ENCODE data around the gene SPG11. TPM values are rescaled to one million over a fixed set of nuclear protein-coding genes. Genes with fewer than 3 reads are reported as not detected.
A peak's percentile ranks its signal among the peaks of the same experiment; 100 is the strongest.
"Not testable (repeated sequence)": the region's sequence is repeated elsewhere in the genome, so short reads cannot be mapped to it uniquely, and the experiment has no call there.

Gene SPG11
- total and polyA plus RNA-seq, 5 donors from 2014 or later = 21.6 to 71.5 (median 26.8) TPM

GRCh38 chr15:44641651-44642050 is 21.8 kb downstream of the SPG11 start:
- Mint-ChIP-seq H3K4me1 (peaks cover 30 to 43% (median 35%) of the 10 kb centered on the region in 4 donors), H3K4me3 (peak overlapping the region in 2 of 4 donors; percentile 51 to 56), H3K9me3 (peaks cover 0 to 7% (median 1%) of the 10 kb centered on the region in 7 donors), H3K27ac (peak overlapping the region in 2 of 3 donors; percentile 3 to 57), H3K36me3 (peaks cover 43% of the 10 kb centered on the region), H3K27me3 (no peaks in the 10 kb centered on the region)
- no peak overlapping the region for H3K4me3 ChIP-seq (ENCODE audit: low read depth, low read length)
- H3K4me1 ChIP-seq (ENCODE audit: control insufficient read depth, insufficient read depth, low read length, poor library complexity, severe bottlenecking) = no peaks in the 10 kb centered on the region
- ATAC-seq (ENCODE audit: low read depth in 2 of 2) = no peak
- no peaks in the 10 kb centered on the region for H3K9me3 ChIP-seq (ENCODE audit: control insufficient read depth in 2 of 2, low read length in 2 of 2)
- H3K27ac ChIP-seq (ENCODE audit: insufficient read depth, low read length, poor library complexity, severe bottlenecking) = no peak overlapping the region
- no peaks in the 10 kb centered on the region for H3K27me3 ChIP-seq (ENCODE audit: control insufficient read depth, insufficient read depth, low read length)
- H3K36me3 ChIP-seq (ENCODE audit: control insufficient read depth, insufficient read depth, low read length) = peaks cover 35% of the 10 kb centered on the region
- DNase-seq = no peak

GRCh38 chr15:44636976-44637375 is 26.5 kb downstream of the SPG11 start:
- Histone ChIP-seq H3K27ac (ENCODE audit: insufficient read depth, low read length, poor library complexity, severe bottlenecking) (no peak overlapping the region), H3K27me3 (ENCODE audit: control insufficient read depth, insufficient read depth, low read length) (no peaks in the 10 kb centered on the region), H3K4me1 (ENCODE audit: control insufficient read depth, insufficient read depth, low read length, poor library complexity, severe bottlenecking) (no peaks in the 10 kb centered on the region), H3K4me3 (ENCODE audit: low read depth, low read length) (no peak overlapping the region), H3K36me3 (ENCODE audit: control insufficient read depth, insufficient read depth, low read length) (peaks cover 44% of the 10 kb centered on the region), H3K9me3 (ENCODE audit: control insufficient read depth in 2 of 2, low read length in 2 of 2) (no peaks in the 10 kb centered on the region)
- Mint-ChIP-seq H3K36me3 (peaks cover 31% of the 10 kb centered on the region), H3K27ac (no peak overlapping the region), H3K27me3 (no peaks in the 10 kb centered on the region), H3K9me3 (no peaks in the 10 kb centered on the region), H3K4me1 (peaks cover 14 to 22% (median 16%) of the 10 kb centered on the region in 4 donors), H3K4me3 (no peak overlapping the region)
- ATAC-seq (ENCODE audit: low read depth in 2 of 2) = no peak
- DNase-seq = no peak

- Histone ChIP-seq H3K27me3 (ENCODE audit: control insufficient read depth, insufficient read depth, low read length) (no peaks in the 10 kb centered on the region), H3K36me3 (ENCODE audit: control insufficient read depth, insufficient read depth, low read length) (peaks cover 56% of the 10 kb centered on the region), H3K4me1 (ENCODE audit: control insufficient read depth, insufficient read depth, low read length, poor library complexity, severe bottlenecking) (no peaks in the 10 kb centered on the region), H3K4me3 (ENCODE audit: low read depth, low read length) (no peak overlapping the region), H3K9me3 (ENCODE audit: control insufficient read depth in 2 of 2, low read length in 2 of 2) (no peaks in the 10 kb centered on the region), H3K27ac (ENCODE audit: insufficient read depth, low read length, poor library complexity, severe bottlenecking) (peak overlapping the region; percentile 37)
- no peak for DNase-seq
- no peak for ATAC-seq (ENCODE audit: low read depth in 2 of 2)
- peak overlapping the region in 2 of 3 donors; percentile 26 to 88 for H3K27ac Mint-ChIP-seq
- H3K4me1 Mint-ChIP-seq = peaks cover 10 to 15% (median 12%) of the 10 kb centered on the region in 4 donors
- H3K4me3 Mint-ChIP-seq = peak overlapping the region in 2 of 4 donors; percentile 17 to 32
- peaks cover 41% of the 10 kb centered on the region for H3K36me3 Mint-ChIP-seq
- no peaks in the 10 kb centered on the region for H3K9me3 Mint-ChIP-seq
- no peaks in the 10 kb centered on the region for H3K27me3 Mint-ChIP-seq
Measured at GRCh38 chr15:44633603-44634002, 29.9 kb downstream of the SPG11 start.

GRCh38 chr15:44625286-44625685 is 38.2 kb downstream of the SPG11 start:
- peaks cover 52% of the 10 kb centered on the region for H3K36me3 Mint-ChIP-seq

GRCh38 chr15:44623178-44623577 is 40.3 kb downstream of the SPG11 start:
- Mint-ChIP-seq H3K4me1 (peaks cover 4 to 13% (median 9%) of the 10 kb centered on the region in 4 donors), H3K27me3 (no peaks in the 10 kb centered on the region), H3K4me3 (no peak overlapping the region), H3K27ac (peak overlapping the region in 2 of 3 donors; percentile 57 to 88), H3K9me3 (no peaks in the 10 kb centered on the region), H3K36me3 (peaks cover 53% of the 10 kb centered on the region)
- no peaks in the 10 kb centered on the region for H3K27me3 ChIP-seq (ENCODE audit: control insufficient read depth, insufficient read depth, low read length)
- H3K36me3 ChIP-seq (ENCODE audit: control insufficient read depth, insufficient read depth, low read length) = peaks cover 77% of the 10 kb centered on the region
- no peaks in the 10 kb centered on the region for H3K4me1 ChIP-seq (ENCODE audit: control insufficient read depth, insufficient read depth, low read length, poor library complexity, severe bottlenecking)
- ATAC-seq (ENCODE audit: low read depth in 2 of 2) = no peak
- no peaks in the 10 kb centered on the region for H3K9me3 ChIP-seq (ENCODE audit: control insufficient read depth in 2 of 2, low read length in 2 of 2)
- DNase-seq = no peak
- H3K27ac ChIP-seq (ENCODE audit: insufficient read depth, low read length, poor library complexity, severe bottlenecking) = no peak overlapping the region
- no peak overlapping the region for H3K4me3 ChIP-seq (ENCODE audit: low read depth, low read length)

More at GRCh38 chr15:44625286-44625685, 38.2 kb downstream of the SPG11 start:
- not testable (repeated sequence) for H3K4me3 ChIP-seq (ENCODE audit: low read depth, low read length); H3K4me1 ChIP-seq (ENCODE audit: control insufficient read depth, insufficient read depth, low read length, poor library complexity, severe bottlenecking); H3K9me3 ChIP-seq (ENCODE audit: control insufficient read depth in 2 of 2, low read length in 2 of 2); H3K9me3 Mint-ChIP-seq; DNase-seq; H3K27me3 Mint-ChIP-seq; H3K27ac ChIP-seq (ENCODE audit: insufficient read depth, low read length, poor library complexity, severe bottlenecking); H3K27me3 ChIP-seq (ENCODE audit: control insufficient read depth, insufficient read depth, low read length); ATAC-seq (ENCODE audit: low read depth in 2 of 2)
- peaks cover 81% of the 10 kb centered on the region for H3K36me3 ChIP-seq (ENCODE audit: control insufficient read depth, insufficient read depth, low read length)
- Mint-ChIP-seq H3K4me3 (peak overlapping the region in 1 of 4 donors; percentile 10), H3K4me1 (peaks cover 4 to 13% (median 9%) of the 10 kb centered on the region in 4 donors), H3K27ac (peak overlapping the region; percentile 24 to 89 (median 72))

- peaks cover 59% of the 10 kb centered on the region for H3K36me3 Mint-ChIP-seq
- no peaks in the 10 kb centered on the region for H3K9me3 Mint-ChIP-seq
- H3K27ac Mint-ChIP-seq = no peak overlapping the region
- Histone ChIP-seq H3K27me3 (ENCODE audit: control insufficient read depth, insufficient read depth, low read length) (no peaks in the 10 kb centered on the region), H3K27ac (ENCODE audit: insufficient read depth, low read length, poor library complexity, severe bottlenecking) (no peak overlapping the region), H3K4me1 (ENCODE audit: control insufficient read depth, insufficient read depth, low read length, poor library complexity, severe bottlenecking) (no peaks in the 10 kb centered on the region), H3K36me3 (ENCODE audit: control insufficient read depth, insufficient read depth, low read length) (peaks cover 62% of the 10 kb centered on the region), H3K4me3 (ENCODE audit: low read depth, low read length) (no peak overlapping the region), H3K9me3 (ENCODE audit: control insufficient read depth in 2 of 2, low read length in 2 of 2) (no peaks in the 10 kb centered on the region)
- no peaks in the 10 kb centered on the region for H3K27me3 Mint-ChIP-seq
- peaks cover under 1 to 12% (median 7%) of the 10 kb centered on the region in 4 donors for H3K4me1 Mint-ChIP-seq
- DNase-seq (no peak), ATAC-seq (ENCODE audit: low read depth in 2 of 2) (no peak)
- no peak overlapping the region for H3K4me3 Mint-ChIP-seq
Measured at GRCh38 chr15:44620081-44620480, 43.4 kb downstream of the SPG11 start.

- Histone ChIP-seq H3K9me3 (ENCODE audit: control insufficient read depth in 2 of 2, low read length in 2 of 2) (no peaks in the 10 kb centered on the region), H3K27me3 (ENCODE audit: control insufficient read depth, insufficient read depth, low read length) (no peaks in the 10 kb centered on the region), H3K27ac (ENCODE audit: insufficient read depth, low read length, poor library complexity, severe bottlenecking) (no peak overlapping the region), H3K4me1 (ENCODE audit: control insufficient read depth, insufficient read depth, low read length, poor library complexity, severe bottlenecking) (no peaks in the 10 kb centered on the region), H3K4me3 (ENCODE audit: low read depth, low read length) (no peak overlapping the region), H3K36me3 (ENCODE audit: control insufficient read depth, insufficient read depth, low read length) (peaks cover 69% of the 10 kb centered on the region)
- ATAC-seq (ENCODE audit: low read depth in 2 of 2) (no peak), DNase-seq (no peak)
- Mint-ChIP-seq H3K27ac (peak overlapping the region in 1 of 3 donors; percentile 23), H3K36me3 (peaks cover 64% of the 10 kb centered on the region), H3K4me1 (peaks cover 0 to 11% (median 4%) of the 10 kb centered on the region in 4 donors), H3K9me3 (no peaks in the 10 kb centered on the region), H3K27me3 (no peaks in the 10 kb centered on the region), H3K4me3 (no peak overlapping the region)
Measured at GRCh38 chr15:44616974-44617373, 46.5 kb downstream of the SPG11 start.

GRCh38 chr15:44606740-44607139 is 56.7 kb downstream of the SPG11 start:
- Histone ChIP-seq H3K27me3 (ENCODE audit: control insufficient read depth, insufficient read depth, low read length) (no peaks in the 10 kb centered on the region), H3K36me3 (ENCODE audit: control insufficient read depth, insufficient read depth, low read length) (peaks cover 61% of the 10 kb centered on the region), H3K4me3 (ENCODE audit: low read depth, low read length) (no peak overlapping the region), H3K4me1 (ENCODE audit: control insufficient read depth, insufficient read depth, low read length, poor library complexity, severe bottlenecking) (no peaks in the 10 kb centered on the region), H3K9me3 (ENCODE audit: control insufficient read depth in 2 of 2, low read length in 2 of 2) (no peaks in the 10 kb centered on the region), H3K27ac (ENCODE audit: insufficient read depth, low read length, poor library complexity, severe bottlenecking) (no peak overlapping the region)
- peaks cover 0 to 2% (median 0%) of the 10 kb centered on the region in 7 donors for H3K9me3 Mint-ChIP-seq
- DNase-seq (no peak), ATAC-seq (ENCODE audit: low read depth in 2 of 2) (no peak)
- H3K4me3 Mint-ChIP-seq = no peak overlapping the region
- H3K27me3 Mint-ChIP-seq = no peaks in the 10 kb centered on the region
- H3K4me1 Mint-ChIP-seq = peaks cover 0 to 17% (median 6%) of the 10 kb centered on the region in 4 donors
- peak overlapping the region in 1 of 3 donors; percentile 36 for H3K27ac Mint-ChIP-seq
- H3K36me3 Mint-ChIP-seq = peaks cover 46% of the 10 kb centered on the region
